GM12891 (cell line): ENCODE data around the gene PLEK2.

Experiments used
- POLR2A ChIP-seq: IDR thresholded peaks from 2 replicates; pipeline ENCODE4 v1.6.1; 2011; ENCODE audit warnings: low read depth, low read length, control low read depth
- POLR2AphosphoS5 ChIP-seq: IDR thresholded peaks from 2 replicates; pipeline ENCODE4 v1.6.1; 2011; ENCODE audit warnings: low read depth, low read length, control low read depth
- TAF1 ChIP-seq: IDR thresholded peaks from 2 replicates; pipeline ENCODE4 v1.6.1; 2011; ENCODE audit warnings: low read depth, low read length, control low read depth

- TF ChIP-seq POLR2AphosphoS5 (no peak), POLR2A (no peak), TAF1 (no peak)
Measured at GRCh38 chr14:67372833-67373232, 39.1 kb downstream of the PLEK2 start.
